Stimulated activated CD4-positive, alpha-beta T cell treated with anti-CD3 and anti-CD28 coated beads, Interleukin-12 subunit alpha, Interleukin-12 subunit beta, amount 100 ng/mL, for 24 hours (primary cell): ENCODE results near the gene TMCO1.
A peak's percentile ranks its signal among the peaks of the same experiment; 100 is the strongest.
"Not testable (repeated sequence)": the region's sequence is repeated elsewhere in the genome, so short reads cannot be mapped to it uniquely, and the experiment has no call there.

ENCODE experiments used
- DNase-seq, 2 experiments: peaks; one replicate each; pipeline ENCODE4 v3.0.0-alpha.2; 2020; ENCODE audit warnings: low read depth in 2 of 2

Gene TMCO1, protein sequence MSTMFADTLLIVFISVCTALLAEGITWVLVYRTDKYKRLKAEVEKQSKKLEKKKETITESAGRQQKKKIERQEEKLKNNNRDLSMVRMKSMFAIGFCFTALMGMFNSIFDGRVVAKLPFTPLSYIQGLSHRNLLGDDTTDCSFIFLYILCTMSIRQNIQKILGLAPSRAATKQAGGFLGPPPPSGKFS

DNA sequence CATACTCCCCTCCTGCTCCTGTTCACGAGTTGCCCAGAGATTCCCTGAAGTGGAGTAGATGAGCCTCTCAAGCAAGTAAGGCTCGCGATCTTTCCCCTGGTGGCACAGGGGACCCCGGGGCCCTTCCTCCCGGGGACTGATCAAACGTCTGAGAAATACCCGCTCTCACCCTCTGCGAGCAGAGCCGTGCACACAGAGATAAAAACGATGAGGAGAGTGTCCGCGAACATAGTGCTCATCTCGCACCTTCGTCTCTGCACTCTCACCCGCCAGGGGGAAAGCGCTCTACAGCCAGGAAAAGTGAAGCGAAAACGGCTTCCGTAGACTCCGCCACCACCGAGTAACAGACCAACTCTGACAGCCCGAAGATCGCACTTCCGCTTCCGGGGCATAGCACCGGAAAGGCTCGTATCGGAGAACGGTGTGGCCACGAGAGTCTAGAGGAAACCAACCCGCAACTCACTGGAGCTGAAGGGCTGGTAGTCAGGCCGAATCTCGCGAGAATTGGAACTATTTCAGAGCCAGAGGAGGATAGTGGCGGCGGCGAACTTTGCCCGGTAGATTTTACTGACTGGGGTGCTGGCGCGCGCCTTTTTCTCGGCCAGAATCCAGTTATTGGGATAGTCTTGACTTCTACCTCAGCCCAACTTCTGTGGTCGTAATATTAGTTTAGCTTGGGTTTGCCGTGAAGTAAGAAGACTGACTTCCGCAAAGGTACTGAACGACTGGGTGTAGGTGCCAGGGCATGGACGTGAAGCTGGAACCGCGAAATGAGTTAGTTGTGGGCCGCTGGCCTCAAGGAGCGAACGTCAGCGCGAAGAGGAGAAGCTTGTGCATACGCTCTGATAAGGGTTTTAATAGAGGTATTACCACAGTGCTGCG lies at the start of gene TMCO1:
TMCO1 (minus strand) TSS at position 356 of the 882 bp plus-strand sequence; CDS start at position 239, 117 bp downstream.
- DNase-seq: peak; percentile 86 to 88

DNA sequence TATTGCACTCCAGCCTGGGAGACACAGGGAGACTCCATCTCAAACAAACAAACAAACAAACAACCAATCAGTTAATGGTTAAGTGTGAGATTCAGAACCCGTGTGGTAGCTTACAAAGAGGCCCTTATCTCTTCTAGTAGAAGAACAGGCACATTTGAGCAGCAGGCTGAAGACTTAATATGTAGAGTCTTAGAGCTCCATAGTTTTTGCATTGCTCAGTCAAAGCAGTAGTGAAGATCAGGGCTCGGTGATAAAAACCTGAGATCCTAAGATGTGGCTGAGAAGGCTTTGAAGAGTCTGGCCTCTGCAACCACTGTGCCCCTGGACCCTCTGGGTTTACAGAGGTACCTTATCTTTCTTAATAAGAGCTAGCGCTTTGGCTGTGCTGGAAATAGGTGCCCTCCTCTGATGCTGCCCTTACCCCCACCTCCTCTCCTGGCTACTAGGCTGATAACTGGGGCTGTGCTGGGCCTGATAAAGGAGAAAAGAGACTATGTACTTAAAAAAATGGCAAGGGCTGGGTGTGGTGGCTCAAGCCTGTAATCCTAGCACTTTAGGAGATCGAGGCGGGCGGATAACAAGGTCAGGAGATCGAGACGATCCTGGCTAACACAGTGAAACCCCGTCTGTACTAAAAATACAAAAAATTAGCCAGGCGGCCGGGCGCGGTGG lies 48.3 kb upstream of the TMCO1 start:
- DNase-seq: no peak

DNA sequence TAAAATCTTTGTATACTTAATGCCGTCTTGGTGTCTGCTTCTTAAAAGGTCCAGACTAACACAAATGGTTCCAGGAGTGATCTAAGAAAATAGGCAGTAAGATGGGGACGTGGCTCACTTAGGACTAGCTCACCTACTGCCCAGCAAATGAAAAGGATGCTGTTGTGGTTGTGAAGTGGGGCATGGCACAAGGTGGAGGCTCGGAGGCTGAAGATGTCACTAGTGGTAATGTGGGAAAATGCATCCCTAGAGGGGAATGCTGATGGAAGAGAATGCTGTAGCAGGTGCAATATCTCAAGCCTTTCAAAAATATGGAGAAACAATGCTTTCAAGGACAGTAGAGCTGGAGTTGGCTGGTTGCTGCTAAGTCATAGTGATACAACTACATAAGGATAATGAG lies 47.5 kb upstream of the TMCO1 start:
- no peak for DNase-seq

DNA sequence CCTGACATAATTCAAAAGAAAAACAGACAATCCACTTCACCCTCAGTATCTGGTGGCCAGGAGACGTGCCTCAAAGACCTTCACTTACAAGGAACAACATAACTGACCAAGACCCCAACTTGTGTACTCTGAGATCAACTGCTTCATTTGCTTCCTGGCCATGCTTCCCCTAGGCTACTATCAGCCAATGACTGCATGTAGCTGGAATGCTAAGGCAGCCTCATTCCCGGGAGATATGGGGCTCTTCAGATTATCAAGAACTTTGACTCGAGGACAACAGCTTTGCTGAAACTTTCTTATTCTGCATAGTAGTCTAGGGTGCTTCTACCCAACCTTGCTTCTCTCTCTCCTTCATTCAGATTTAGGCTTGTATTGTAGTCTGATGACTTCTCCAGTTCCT lies 47.1 kb upstream of the TMCO1 start:
- DNase-seq: no peak

DNA sequence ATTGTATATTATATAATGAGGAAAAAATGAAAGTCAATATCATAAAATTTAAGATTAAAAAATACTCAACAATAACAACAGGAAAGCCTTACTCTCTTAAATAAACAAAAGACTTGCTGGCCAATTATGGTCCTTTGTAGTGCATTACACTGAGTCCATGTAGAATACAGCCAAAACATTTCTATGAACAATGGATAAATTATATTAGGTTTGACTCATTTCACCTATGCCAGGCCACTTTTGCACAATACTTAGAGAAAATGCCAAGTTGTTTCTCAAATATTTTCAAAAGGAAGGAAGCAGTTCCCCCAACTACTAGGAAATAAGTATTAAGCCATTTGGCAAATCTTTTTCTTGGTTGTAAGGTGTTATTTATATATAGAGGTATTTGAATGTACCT lies 38.9 kb upstream of the TMCO1 start:
- DNase-seq: no peak

DNA sequence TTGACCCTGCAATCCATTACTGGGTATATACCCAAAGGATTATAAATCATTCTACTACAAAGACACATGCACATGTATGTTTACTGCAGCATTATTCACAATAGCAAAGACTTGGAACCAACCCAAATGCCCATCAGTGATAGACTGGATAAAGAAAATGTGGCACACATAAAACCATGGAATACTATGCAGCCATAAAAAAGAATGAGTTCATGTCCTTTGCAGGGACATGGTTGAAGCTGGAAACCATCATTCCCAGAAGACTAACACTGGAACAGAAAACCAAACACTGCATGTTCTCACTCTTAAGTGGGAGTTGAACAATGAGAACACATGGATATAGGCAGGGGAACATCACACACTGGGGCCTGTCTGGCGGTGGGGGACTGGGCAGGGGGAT lies 35.8 kb upstream of the TMCO1 start:
- DNase-seq: not testable (repeated sequence)

DNA sequence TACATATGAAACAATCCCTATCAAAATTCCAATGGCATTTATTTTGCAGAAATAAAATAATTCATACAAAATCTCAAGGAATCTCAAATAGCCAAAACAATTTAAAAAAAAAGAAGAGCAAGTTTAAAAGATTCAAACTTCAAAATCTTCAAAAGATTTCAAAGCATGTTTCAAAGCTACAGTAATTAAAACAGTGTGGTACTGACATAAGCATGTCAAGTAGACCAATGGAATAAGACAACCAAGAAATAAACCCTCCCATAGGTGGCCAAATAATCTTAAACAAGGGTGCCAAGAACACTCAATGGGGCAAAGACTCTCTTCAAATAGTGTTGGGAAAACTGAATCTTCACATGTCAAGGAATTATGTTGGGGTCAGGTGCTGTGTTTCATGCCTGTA lies 30.7 kb upstream of the TMCO1 start:
- no peak for DNase-seq

DNA sequence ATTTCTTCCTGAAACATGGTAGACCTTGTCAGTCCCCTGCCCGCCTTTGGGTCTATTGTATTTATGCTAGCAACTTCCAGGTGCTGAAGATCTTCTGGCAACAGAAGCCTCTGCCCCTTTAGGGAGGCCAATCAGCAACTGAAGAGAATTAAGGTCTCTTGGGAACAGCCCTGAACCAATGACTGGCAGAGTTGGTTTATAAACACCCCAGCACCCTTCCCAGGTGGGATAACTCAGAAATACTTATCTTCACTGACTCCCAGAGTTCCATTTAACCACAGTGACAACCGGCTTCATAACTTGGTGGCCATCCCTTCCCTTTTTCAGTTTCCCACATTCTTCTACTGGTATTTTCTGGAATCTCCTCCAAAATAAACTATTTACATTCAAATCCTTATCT lies 27.2 kb upstream of the TMCO1 start:
- DNase-seq: no peak

DNA sequence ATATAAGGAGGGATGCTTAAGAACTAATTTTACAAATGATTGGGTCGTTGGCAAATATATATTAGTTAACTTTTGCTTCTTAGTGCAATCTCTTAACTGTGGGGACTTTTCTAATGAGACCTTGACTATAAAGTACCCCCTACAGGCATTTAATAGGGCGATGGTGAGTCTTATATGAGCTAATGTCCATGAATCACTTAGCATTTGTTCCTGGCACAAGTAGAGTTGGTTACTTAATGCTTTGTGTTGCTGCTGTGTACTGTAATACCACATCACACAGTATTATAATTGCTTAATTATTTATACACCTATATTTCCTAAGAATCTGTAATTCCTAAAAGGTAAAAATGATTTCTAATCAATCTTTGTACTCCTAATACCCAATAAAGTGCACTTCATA lies 25.3 kb upstream of the TMCO1 start:
- DNase-seq: no peak

DNA sequence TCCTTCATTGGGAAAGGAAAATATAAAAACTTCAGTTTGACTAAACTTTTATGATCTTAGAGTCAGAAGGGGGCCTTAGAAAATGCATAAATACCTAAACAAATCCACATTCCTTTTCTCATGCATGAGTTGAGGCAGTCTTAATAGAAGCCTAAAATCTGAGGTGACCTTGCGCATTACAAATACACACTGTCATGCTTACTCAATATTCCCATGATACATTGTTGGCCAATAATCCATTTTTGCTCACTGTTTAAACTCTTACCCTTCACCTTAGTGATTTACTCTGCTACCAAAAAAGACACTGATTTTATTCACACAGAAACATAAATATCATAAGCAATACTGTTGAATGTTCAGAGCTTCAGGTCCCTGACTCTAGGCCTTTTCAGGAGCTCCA lies 19.1 kb upstream of the TMCO1 start:
- no peak for DNase-seq

DNA sequence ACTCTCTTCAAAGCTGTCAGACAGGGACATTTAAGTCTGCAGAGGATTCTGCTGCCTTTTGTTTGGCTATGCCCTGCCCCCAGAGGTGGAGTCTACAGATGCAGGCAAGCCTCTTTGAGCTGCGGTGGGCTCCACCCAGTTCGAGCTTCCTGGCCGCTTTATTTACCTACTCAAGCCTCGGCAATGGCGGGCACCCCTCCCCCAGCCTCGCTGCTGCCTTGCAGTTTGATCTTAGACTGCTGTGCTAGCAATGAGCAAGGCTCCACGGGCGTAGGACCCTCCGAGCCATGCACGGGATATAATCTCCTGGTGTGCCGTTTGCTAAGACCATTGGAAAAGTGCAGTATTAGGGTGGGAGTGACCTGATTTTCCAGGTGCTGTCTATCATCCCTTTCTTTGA lies 14.9 kb upstream of the TMCO1 start:
- not testable (repeated sequence) for DNase-seq

DNA sequence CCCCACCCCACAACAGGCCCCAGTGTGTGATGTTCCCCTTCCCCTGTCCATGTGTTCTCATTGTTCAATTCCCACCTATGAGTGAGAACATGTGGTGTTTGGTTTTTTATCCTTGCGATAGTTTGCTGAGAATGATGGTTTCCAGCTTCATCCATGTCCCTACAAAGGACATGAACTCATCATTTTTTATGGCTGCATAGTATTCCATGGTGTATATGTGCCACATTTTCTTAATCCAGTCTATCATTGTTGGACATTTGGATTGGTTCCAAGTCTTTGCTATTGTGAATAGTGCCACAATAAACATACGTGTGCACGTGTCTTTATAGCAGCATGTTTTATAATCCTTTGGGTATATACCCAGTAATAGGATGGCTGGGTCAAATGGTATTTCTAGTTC lies 9.5 kb upstream of the TMCO1 start:
- DNase-seq: not testable (repeated sequence)

DNA sequence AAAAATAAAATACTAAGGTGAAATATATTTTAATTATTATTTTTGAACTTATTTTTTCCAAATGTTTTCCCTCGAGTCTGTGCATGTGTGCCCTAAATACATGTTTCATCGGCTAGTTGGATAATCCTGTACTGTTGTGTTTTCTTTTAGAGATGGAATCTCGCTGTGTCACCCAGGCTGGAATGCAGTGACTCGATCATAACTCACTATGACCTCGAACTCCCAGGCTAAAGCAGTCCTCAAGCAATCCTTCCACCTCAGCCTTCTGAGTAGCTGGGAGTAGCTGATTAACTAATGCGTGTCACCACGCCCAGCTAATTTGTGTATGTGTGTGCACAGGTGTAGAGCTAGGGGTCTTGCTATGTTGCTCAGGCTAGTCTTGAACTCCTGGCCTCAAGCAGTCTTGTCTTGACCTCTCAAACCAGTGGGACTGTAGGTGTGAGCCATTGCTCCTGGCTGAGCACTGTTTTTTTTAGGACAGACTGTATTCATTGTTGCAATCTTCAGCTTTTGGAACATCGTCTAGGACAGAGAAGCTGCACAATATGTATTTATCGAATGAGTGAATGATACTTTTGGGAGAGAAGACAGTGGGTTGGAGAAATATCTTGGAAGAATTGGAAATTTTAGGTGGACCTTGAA lies 4.8 kb upstream of the TMCO1 start:
- DNase-seq: no peak

DNA sequence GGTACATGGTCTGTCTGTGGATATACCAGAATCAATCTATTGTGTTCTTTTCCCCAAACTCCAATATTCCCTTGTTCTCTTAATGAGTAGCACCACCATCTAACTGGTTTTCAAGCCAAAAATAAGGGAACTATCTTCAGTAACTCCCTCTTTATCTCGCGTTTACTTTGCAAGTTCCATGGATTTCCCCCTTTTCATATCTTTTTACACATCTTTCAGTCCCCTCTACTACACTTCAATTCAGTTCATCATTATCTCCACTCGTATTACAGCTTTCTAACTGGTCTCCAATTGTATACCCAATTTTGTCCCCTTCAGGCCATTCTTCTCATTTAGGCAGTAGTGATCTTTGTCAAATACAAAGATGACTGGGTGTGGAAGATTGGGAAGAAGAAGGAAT lies 4.1 kb upstream of the TMCO1 start:
- no peak for DNase-seq

DNA sequence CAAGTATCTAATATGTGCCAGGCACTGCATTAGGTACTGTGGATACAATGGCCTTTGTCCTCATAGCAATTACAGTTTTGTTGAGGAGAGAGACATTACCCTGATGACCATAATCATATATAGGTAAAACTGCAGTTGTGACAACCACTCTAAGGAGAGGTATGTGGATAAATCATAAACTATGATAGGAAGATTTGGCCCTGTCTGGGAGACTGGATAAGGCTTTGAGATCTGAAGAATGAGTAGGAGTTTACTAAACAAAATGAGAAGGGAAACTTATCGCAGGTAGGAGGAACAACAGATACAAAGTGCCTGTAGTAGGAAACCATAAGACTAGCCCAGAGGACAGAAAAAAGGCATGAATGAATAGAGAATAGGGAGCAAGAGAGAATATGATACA lies 4.4 kb downstream of the TMCO1 start:
- DNase-seq: no peak

DNA sequence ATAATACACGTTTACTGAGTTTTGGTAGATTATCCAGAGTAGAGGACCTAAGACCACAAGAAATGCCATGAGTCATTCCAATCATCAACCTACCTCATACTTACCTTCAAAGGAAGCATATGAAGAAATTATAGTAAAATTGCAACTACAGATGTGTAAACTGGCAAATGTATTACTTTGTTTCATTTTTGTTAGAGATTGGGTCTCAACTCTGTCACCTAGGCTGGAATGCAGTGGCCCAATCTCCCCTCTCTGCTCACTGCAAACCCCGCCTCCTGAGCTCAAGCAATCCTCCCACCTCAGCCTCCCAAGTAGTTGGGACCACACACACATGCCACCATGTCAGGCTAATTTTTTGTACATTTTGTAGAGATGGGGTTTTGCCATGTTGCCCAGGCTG lies 5.2 kb downstream of the TMCO1 start:
- DNase-seq: no peak

DNA sequence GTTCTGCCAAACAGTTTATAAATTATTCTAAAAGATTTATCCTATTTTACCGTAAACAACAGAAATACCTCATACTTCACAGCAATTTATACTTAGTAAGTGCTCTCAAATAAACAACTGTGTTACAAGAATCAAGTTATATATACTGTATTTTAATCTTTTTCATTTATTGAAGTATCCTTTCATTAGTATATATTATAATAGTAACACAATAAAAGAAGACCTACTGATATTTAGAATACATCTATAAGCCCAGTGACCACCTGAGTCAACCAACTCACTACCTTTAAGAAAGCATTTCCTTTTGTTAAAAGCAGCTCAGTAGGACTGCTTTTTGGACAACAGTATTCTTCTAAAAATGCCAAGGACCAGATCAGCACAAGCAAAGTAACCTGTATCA lies 5.9 kb downstream of the TMCO1 start:
- DNase-seq: no peak

DNA sequence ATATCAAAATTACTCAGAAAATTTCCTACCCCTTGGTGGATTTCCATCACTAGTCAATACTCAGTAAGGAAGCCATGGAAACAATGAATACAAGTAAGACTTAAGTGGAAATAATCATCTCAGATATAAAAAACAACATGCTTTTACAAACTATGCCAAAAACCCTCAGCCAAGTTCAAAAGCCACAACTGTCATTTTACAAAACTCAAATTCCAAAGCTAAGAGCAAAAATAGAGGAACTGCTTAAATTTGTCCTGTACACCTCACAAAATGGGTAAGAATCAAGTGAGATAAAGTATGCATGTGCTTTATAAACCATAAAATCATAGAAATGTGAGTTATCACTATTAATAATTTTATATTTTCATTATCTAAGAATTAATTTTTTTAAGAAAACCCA lies 9.6 kb downstream of the TMCO1 start:
- DNase-seq: no peak

DNA sequence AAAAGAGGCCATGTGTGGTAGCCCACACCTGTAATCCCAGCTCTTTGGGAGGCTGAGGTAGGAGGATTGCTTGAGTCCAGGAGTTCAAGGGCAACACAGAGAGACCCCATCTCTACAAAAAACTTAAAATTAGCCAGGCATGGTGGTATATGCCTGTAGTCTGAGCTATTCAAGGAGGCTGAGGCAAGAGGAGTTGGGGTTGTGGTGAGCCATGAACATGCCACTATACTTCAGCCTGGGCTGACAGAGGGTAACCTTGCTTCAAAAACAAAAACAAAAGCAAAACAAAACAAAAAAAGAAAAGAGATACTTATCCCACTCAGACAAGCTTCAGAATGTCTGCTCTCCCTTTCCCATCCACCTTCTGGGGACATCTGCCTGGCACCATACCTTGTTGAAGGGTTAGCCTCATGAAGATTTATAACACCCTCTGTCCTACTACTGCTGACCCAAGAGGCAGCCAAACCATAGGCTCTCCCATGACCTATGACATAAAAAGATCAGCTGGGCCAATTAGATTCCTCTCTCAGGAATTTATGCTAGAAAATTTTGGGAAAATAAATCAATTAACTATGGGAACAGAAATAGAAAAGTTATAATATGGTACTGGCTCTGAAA lies 13.2 kb downstream of the TMCO1 start:
- DNase-seq: no peak

DNA sequence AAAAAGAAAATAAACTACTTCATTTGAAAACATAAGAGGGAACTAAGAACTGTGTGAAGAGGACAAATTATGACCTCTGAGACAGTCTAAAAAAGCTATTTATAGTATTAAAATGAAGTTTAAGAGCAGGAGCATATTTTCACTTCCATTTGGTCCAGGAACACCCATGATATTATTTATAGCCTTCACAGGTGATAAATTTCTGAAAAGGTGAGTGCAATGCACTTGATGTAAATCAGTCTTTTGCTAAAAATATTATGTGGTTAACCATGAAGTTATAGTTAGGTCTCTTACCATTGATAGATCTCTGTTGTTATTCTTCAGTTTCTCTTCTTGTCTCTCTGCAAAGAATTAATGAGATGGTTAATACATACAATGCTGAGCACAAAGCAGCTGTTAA lies 14.7 kb downstream of the TMCO1 start:
- DNase-seq: no peak

DNA sequence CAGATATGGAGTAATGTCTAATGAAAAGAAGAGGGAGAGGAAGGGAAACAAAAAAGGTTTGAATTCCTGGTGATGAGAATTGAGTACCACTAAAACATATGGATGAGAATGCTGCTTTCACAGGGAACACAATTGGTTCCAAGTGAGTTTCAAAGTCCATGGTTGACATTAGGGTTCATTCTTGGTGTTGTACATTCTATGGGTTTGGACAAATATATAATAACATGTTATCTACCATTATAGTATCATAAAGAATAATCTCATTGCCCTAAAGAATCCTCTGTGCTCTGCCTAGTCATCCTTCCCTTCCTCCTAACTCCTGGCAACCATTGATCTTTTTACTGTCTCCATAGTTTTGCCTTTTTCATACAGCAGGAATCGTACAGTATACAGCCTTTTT lies 20.1 kb downstream of the TMCO1 start:
- no peak for DNase-seq
